K562 (cell line): Measurements from ENCODE around the gene SDSL. TPM values are rescaled to one million over a fixed set of nuclear protein-coding genes. Genes with fewer than 3 reads are reported as not detected.

Experiments used
- ATAC-seq: fragments of 200-7000 bp; cut with Tn5 transposase; 3 replicates; pipeline ENCODE4 v1.9.1; 2020; ENCODE audit warnings: moderate library complexity
- BruUV-seq: library from RNA; stranded (reverse); fragments of 400-500 nt; replicated peaks from 2 replicates; lab custom pipeline; 2021; lab: Mats Ljungman, UMichigan
- CTCF ChIA-PET: fragments of 300-600 bp; formaldehyde crosslinking; extraction: SDS; loops from one replicate; lab custom pipeline; 2021; ENCODE audit warnings: low intra/inter-chr PET ratio; lab: Yijun Ruan, JAX
- POLR2A ChIA-PET: fragments of 300-600, 350-650 bp; sonication (Branson Sonifier 250); formaldehyde crosslinking; extraction: SDS; loops from one replicate; lab custom pipeline; 2021; ENCODE audit warnings: antibody characterized with exemption, inconsistent platforms; lab: Yijun Ruan, JAX
- DNase-seq, 4 experiments: peaks; one replicate each; pipeline versions ENCODE4 v3.0.0 to v3.0.0-alpha.2; 2011 to 2018; ENCODE audit warnings: low spot score in 3 of 4, mixed read lengths in 3 of 4; ENCODE audit errors: extremely low read depth in 1 of 4
- FAIRE-seq: peaks from 2 replicates; lab custom pipeline; 2011; peaks lifted over from hg19 to GRCh38; lab: Jason Lieb, UNC
- H2AFZ ChIP-seq: 2 replicates; pipeline ENCODE4 v1.6.0; 2011; ENCODE audit warnings: low read depth, low read length, control low read depth, inconsistent platforms
- H3K27ac ChIP-seq: fragments of 200-600 bp; 3 replicates; pipeline ENCODE4 v1.8.0; 2011; ENCODE audit warnings: low read depth, mild to moderate bottlenecking, control low read depth, inconsistent platforms, low read length, moderate library complexity, mixed read lengths; ENCODE audit errors: extremely low read depth
- H3K27me3 ChIP-seq, 2 experiments: fragments of 300-600 bp in 1 of 2; 2 replicates in 1 of 2; 3 replicates in 1 of 2; pipeline versions ENCODE4 v1.6.0 to v1.8.0; 2011; ENCODE audit warnings: inconsistent platforms in 2 of 2, low read length in 2 of 2, mild to moderate bottlenecking in 1 of 2, mixed read lengths in 1 of 2, moderate library complexity in 1 of 2; ENCODE audit not compliant: control insufficient read depth in 2 of 2, insufficient read depth in 2 of 2
- H3K36me3 ChIP-seq: fragments of 300-600 bp; 3 replicates; pipeline ENCODE4 v1.8.0; 2011; ENCODE audit warnings: mild to moderate bottlenecking, low read length, inconsistent platforms; ENCODE audit not compliant: control insufficient read depth, insufficient read depth
- H3K4me1 ChIP-seq, 2 experiments: fragments of 200-600 bp in 1 of 2; replicated peaks in 1 of 2; 2 replicates in 1 of 2; 3 replicates in 1 of 2; pipeline versions ENCODE4 v1.5.1 to v1.8.0; 2011; ENCODE audit warnings: inconsistent platforms in 2 of 2, low read length in 2 of 2, mild to moderate bottlenecking in 1 of 2, mixed read lengths in 1 of 2, moderate library complexity in 1 of 2; ENCODE audit not compliant: control insufficient read depth in 2 of 2, insufficient read depth in 2 of 2
- H3K4me2 ChIP-seq: 2 replicates; pipeline ENCODE4 v1.6.1; 2011; ENCODE audit warnings: low read length, control low read depth, inconsistent platforms, mixed read lengths; ENCODE audit not compliant: insufficient read depth
- H3K4me3 ChIP-seq: fragments of 200-600 bp; sonication (generic), shearing (Covaris generic); 2 replicates; pipeline ENCODE4 v1.5.1; 2016; ENCODE audit warnings: control low read depth, inconsistent platforms
- H3K79me2 ChIP-seq: fragments of 200-600 bp; 3 replicates; pipeline ENCODE4 v1.8.0; 2011; ENCODE audit warnings: low read length, inconsistent platforms; ENCODE audit not compliant: control insufficient read depth, insufficient read depth
- H3K9ac ChIP-seq, 2 experiments: 2 replicates each; pipeline versions ENCODE4 v1.6.0 to v1.6.1; 2011; ENCODE audit warnings: low read depth in 2 of 2, low read length in 2 of 2, control low read depth in 1 of 2, inconsistent platforms in 1 of 2, mild to moderate bottlenecking in 1 of 2, mixed read lengths in 1 of 2; ENCODE audit not compliant: insufficient read depth in 1 of 2
- H3K9me1 ChIP-seq: one replicate; pipeline ENCODE4 v1.6.0; 2011; ENCODE audit warnings: inconsistent platforms, mild to moderate bottlenecking, low read length, moderate library complexity; ENCODE audit not compliant: control insufficient read depth, insufficient read depth
- H3K9me3 ChIP-seq: replicated peaks from 2 replicates; pipeline ENCODE4 v1.5.1; 2011; ENCODE audit warnings: low read depth, low read length, inconsistent platforms; ENCODE audit not compliant: control insufficient read depth, insufficient read depth
- H4K20me1 ChIP-seq: replicated peaks from 2 replicates; pipeline ENCODE4 v1.6.1; 2011; ENCODE audit warnings: low read length, inconsistent platforms, mixed read lengths; ENCODE audit not compliant: control insufficient read depth, insufficient read depth
- NCOA1 ChIP-seq: fragments of 450-650 bp; IDR thresholded peaks from 2 replicates; pipeline ENCODE4 v1.6.1; 2016; ENCODE audit warnings: low read depth
- NR4A1 ChIP-seq, 2 experiments: fragments of 250-450 bp in 1 of 2; fragments of 450-650 bp in 1 of 2; sonication (Bioruptor Pico) in 1 of 2; IDR thresholded peaks; 2 replicates each; pipeline versions ENCODE4 v1.4.0 to v1.6.1; 2016 to 2020; ENCODE audit warnings: mild to moderate bottlenecking in 2 of 2, missing compliant biosample characterization in 1 of 2, missing genetic modification characterization in 1 of 2, moderate library complexity in 1 of 2
- ZNF354B ChIP-seq: fragments of 250-450 bp; sonication (Bioruptor Pico); IDR thresholded peaks from 2 replicates; pipeline ENCODE4 v1.4.0; 2020
- WGBS: fragments of 100-300 bp; shearing (Covaris generic); methylation state at CpG from one replicate; pipeline ENCODE4 v1.1.6; 2016; ENCODE audit warnings: low coverage, mixed read lengths; ENCODE audit not compliant: insufficient coverage; ENCODE audit errors: missing lambda C conversion rate; 5-methylcytosine and 5-hydroxymethylcytosine counted together
- in situ Hi-C: fragments of 300-500 bp; cut with MboI; formaldehyde crosslinking; loops from 4 replicates; pipeline ENCODE4 v1.15.0; 2018; ENCODE audit warnings: inconsistent platforms, mixed read lengths
- intact Hi-C: fragments of 100-400 bp; cut with micrococcal nuclease; formaldehyde crosslinking; loops from 2 replicates; pipeline ENCODE4 v1.14.2; 2022
- polyA plus RNA-seq, 8 experiments: library from polyadenylated mRNA; depleted of rRNA in 4 of 8; stranded (reverse) in 5 of 8; unstranded in 3 of 8; fragments of >200 nt; fragmentation: Nextera tagmentation in 2 of 8; fragmentation: Illumina TruSeq in 1 of 8; extraction: Ambion mirVana in 2 of 8; extraction: Trizol in 1 of 8; gene quantifications; 2 replicates each; pipeline versions ENCODE4 v1.2.1 to v1.2.3, GENCODE V29; 2011 to 2014; ENCODE audit warnings: inconsistent platforms in 1 of 8, missing spikeins in 1 of 8
- total RNA-seq, 7 experiments: library from RNA; depleted of rRNA in 6 of 7; stranded (reverse); fragments of >200 nt in 6 of 7; fragmentation: Illumina TruSeq in 2 of 7; extraction: Trizol in 2 of 7; gene quantifications; 2 replicates each; pipeline versions ENCODE4 v1.2.1 to v1.2.3, GENCODE V29; 2011 to 2021; ENCODE audit warnings: low replicate concordance in 1 of 7
- TF ChIP-seq, protein P1 (sequence below): fragments of 450-650 bp; IDR thresholded peaks from 2 replicates; pipeline ENCODE4 v1.6.1; 2017; ENCODE audit warnings: antibody characterized with exemption

SDSL gene
- total and polyA plus RNA-seq, 9 of the 15 experiments (the other 6 are each of a cell fraction or from before 2014, with no cell fraction given) = 0.31 to 11.0 (median 7.4) TPM

- TF ChIP-seq, protein P1, sequence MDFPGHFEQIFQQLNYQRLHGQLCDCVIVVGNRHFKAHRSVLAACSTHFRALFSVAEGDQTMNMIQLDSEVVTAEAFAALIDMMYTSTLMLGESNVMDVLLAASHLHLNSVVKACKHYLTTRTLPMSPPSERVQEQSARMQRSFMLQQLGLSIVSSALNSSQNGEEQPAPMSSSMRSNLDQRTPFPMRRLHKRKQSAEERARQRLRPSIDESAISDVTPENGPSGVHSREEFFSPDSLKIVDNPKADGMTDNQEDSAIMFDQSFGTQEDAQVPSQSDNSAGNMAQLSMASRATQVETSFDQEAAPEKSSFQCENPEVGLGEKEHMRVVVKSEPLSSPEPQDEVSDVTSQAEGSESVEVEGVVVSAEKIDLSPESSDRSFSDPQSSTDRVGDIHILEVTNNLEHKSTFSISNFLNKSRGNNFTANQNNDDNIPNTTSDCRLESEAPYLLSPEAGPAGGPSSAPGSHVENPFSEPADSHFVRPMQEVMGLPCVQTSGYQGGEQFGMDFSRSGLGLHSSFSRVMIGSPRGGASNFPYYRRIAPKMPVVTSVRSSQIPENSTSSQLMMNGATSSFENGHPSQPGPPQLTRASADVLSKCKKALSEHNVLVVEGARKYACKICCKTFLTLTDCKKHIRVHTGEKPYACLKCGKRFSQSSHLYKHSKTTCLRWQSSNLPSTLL = no peak
Measured at GRCh38 chr12:113462117-113462774, 40.1 kb downstream of the SDSL start (continued).

- ATAC-seq = no peak
- H3K9me1 ChIP-seq = no peaks in the 10 kb centered on the region
- H3K4me2 ChIP-seq = no peak overlapping the region
- FAIRE-seq = no peak
- peaks cover 11% of the 10 kb centered on the region for H4K20me1 ChIP-seq
- H3K9ac ChIP-seq = no peak overlapping the region
- H3K4me1 ChIP-seq = peaks cover 0 to 53% of the 10 kb centered on the region in 2 experiments; a peak in 3 of 5 replicates
- no peaks in the 10 kb centered on the region for H3K9me3 ChIP-seq
- 38% methylated on average over 62 of the region's 91 CpGs for WGBS
- no peak for DNase-seq
- CTCF ChIA-PET = interaction anchor here (0.6 to 2.8 kb wide), 4 partner anchors 63 to 449 kb away, joined by 3 to 19 read pairs (median 7); no protein-coding TSS in a partner anchor
- no peak overlapping the region for H3K4me3 ChIP-seq
- H3K27me3 ChIP-seq = peaks cover 35 to 58% of the 10 kb centered on the region in 2 experiments
- intact Hi-C loops (loop anchor here (5.0 to 10.0 kb wide), 3 partner anchors 122 to 449 kb away; no protein-coding TSS in a partner anchor), in situ Hi-C loops (no loop called here)
- H3K36me3 ChIP-seq = no peaks in the 10 kb centered on the region
- BruUV-seq = no TSS peak
- H2AFZ ChIP-seq = no peak overlapping the region
- H3K79me2 ChIP-seq = no peaks in the 10 kb centered on the region
- no peak overlapping the region for H3K27ac ChIP-seq
- TF ChIP-seq NCOA1 (no peak), ZNF354B (CRISPR knock-in tag) (no peak), NR4A1 (CRISPR knock-in tag; IDR thresholded peaks at IDR 0.05) (no peak), NR4A1 (tag; IDR thresholded peaks at IDR 0.05) (no peak)
- POLR2A ChIA-PET = no interaction called here
Measured at GRCh38 chr12:113462998-113463745, 41.0 kb downstream of the SDSL start.
